HL-60 (cell line): Measurements from ENCODE around the gene ZFP1.

ENCODE experiments used
- DNase-seq, 2 experiments: peaks; one replicate each; pipeline ENCODE4 v3.0.0-alpha.2; 2010 to 2020; ENCODE audit warnings: low read depth in 1 of 2, low spot score in 1 of 2
- H3K27ac ChIP-seq: fragments of 250-450 bp; sonication (Bioruptor Pico); replicated peaks from 2 replicates; pipeline ENCODE4 v1.5.1; 2020; ENCODE audit warnings: mild to moderate bottlenecking, moderate library complexity
- H3K27me3 ChIP-seq: fragments of 250-450 bp; sonication (Bioruptor Pico); 2 replicates; pipeline ENCODE4 v1.5.1; 2021; ENCODE audit warnings: mild to moderate bottlenecking, moderate library complexity; ENCODE audit not compliant: insufficient read depth, poor library complexity, severe bottlenecking
- H3K4me3 ChIP-seq: replicated peaks from 2 replicates; pipeline ENCODE4 v1.5.1; 2011; ENCODE audit warnings: mild to moderate bottlenecking, control low read depth, low read length; ENCODE audit not compliant: insufficient read depth
- GABPA ChIP-seq: IDR thresholded peaks from 2 replicates; pipeline ENCODE4 v1.6.1; 2012; ENCODE audit warnings: low read depth
- POLR2AphosphoS5 ChIP-seq: IDR thresholded peaks from 2 replicates; pipeline ENCODE4 v1.6.1; 2012; ENCODE audit warnings: low read depth
- SPI1 ChIP-seq: IDR thresholded peaks from 2 replicates; pipeline ENCODE4 v1.6.1; 2012; ENCODE audit warnings: low read depth, mild to moderate bottlenecking, borderline replicate concordance
- TF ChIP-seq, protein P1 (sequence below): IDR thresholded peaks from 2 replicates; pipeline ENCODE4 v1.6.1; 2012; ENCODE audit warnings: low read depth; ENCODE audit not compliant: insufficient replicate concordance
- TF ChIP-seq, protein P2 (sequence below): IDR thresholded peaks from one replicate; pipeline ENCODE4 v1.5.1; 2011; ENCODE audit warnings: low read length, control low read depth, inconsistent platforms; ENCODE audit not compliant: insufficient read depth

The ZFP1 gene

DNA sequence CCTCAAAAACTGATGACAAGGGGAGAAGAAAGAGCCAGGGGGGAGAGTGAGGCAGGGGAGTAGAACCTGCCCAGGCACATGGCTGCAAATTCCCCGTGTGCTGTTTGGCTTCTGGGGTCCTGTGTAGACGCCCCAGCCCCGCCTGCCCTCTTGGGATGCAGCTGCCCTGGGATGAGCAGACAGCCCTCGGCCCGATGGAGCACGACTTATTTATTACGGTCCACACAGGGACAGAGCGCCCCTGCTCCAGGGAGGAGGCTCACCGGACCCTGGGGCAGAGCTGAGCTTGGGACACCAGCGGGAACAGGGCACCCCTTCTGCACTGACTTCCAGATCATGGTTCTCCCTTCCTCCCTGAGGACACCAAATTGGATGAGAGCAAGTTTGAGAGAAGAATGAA is 40.8 kb upstream of the ZFP1 start:
- H3K27ac ChIP-seq, result no peak overlapping the region
- TF ChIP-seq, protein P1, sequence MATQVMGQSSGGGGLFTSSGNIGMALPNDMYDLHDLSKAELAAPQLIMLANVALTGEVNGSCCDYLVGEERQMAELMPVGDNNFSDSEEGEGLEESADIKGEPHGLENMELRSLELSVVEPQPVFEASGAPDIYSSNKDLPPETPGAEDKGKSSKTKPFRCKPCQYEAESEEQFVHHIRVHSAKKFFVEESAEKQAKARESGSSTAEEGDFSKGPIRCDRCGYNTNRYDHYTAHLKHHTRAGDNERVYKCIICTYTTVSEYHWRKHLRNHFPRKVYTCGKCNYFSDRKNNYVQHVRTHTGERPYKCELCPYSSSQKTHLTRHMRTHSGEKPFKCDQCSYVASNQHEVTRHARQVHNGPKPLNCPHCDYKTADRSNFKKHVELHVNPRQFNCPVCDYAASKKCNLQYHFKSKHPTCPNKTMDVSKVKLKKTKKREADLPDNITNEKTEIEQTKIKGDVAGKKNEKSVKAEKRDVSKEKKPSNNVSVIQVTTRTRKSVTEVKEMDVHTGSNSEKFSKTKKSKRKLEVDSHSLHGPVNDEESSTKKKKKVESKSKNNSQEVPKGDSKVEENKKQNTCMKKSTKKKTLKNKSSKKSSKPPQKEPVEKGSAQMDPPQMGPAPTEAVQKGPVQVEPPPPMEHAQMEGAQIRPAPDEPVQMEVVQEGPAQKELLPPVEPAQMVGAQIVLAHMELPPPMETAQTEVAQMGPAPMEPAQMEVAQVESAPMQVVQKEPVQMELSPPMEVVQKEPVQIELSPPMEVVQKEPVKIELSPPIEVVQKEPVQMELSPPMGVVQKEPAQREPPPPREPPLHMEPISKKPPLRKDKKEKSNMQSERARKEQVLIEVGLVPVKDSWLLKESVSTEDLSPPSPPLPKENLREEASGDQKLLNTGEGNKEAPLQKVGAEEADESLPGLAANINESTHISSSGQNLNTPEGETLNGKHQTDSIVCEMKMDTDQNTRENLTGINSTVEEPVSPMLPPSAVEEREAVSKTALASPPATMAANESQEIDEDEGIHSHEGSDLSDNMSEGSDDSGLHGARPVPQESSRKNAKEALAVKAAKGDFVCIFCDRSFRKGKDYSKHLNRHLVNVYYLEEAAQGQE, result no peak
- TF ChIP-seq, protein P2, sequence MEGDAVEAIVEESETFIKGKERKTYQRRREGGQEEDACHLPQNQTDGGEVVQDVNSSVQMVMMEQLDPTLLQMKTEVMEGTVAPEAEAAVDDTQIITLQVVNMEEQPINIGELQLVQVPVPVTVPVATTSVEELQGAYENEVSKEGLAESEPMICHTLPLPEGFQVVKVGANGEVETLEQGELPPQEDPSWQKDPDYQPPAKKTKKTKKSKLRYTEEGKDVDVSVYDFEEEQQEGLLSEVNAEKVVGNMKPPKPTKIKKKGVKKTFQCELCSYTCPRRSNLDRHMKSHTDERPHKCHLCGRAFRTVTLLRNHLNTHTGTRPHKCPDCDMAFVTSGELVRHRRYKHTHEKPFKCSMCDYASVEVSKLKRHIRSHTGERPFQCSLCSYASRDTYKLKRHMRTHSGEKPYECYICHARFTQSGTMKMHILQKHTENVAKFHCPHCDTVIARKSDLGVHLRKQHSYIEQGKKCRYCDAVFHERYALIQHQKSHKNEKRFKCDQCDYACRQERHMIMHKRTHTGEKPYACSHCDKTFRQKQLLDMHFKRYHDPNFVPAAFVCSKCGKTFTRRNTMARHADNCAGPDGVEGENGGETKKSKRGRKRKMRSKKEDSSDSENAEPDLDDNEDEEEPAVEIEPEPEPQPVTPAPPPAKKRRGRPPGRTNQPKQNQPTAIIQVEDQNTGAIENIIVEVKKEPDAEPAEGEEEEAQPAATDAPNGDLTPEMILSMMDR, result no peak
- TF ChIP-seq SPI1 (no peak), GABPA (no peak), POLR2AphosphoS5 (no peak)
- no peak for DNase-seq

DNA sequence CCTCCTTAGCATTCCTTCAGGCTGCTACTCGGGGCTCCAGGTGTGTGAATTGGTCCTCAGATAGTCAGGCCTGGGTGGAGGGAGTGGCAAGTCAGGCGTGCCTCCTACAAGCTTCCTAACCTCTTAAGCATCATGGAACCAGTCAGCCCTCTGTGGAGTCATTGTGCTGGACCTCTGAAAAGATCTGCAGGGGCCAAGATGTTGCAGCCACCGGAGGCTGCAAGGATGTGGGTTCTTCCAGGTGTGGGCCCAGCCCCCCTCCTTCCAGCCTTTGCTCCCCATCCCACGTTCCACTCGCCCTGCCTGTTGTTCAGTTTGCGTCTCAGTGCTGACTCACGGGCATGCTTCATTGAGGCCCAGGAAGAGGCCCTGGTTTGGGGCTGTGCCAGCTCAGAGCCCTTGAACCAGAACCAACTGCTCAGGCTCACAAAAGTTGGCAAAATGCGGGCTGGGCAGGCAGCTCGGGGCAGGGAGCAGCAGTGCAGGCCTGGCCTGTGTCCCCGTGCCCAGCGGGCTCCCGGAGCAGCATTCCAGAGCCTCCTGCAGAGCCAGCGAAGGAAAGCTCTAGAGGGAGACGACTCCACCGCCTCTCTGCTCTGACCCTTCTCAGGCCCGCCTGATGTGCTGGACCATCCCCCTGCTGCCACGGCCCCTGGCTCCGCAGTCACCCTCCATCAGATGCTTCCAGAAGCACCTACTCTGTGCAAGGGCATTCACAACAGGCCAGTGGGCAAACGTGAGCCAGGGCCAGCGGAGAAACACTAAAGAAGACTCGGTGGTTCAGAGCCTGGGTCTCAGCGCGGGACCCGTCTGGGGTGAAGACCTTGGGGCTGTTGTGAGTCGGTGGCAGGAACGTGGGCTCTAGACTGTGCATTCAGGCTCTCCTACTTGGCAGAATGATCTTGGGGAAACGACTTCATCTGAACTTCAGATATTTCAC is 39.3 kb upstream of the ZFP1 start:
- peak; percentile 94 for TF ChIP-seq POLR2AphosphoS5
- TF ChIP-seq, protein P2, result no peak
- Histone ChIP-seq H3K27me3 (no peaks in the 10 kb centered on the region), H3K27ac (peak overlapping the region; percentile 89), H3K4me3 (peak overlapping the region; percentile 34)
- DNase-seq, result peak; percentile 88 to 92

More for the DNA sequence above, 40.8 kb upstream of the ZFP1 start:
- no peaks in the 10 kb centered on the region for H3K27me3 ChIP-seq
- no peak overlapping the region for H3K4me3 ChIP-seq

DNA sequence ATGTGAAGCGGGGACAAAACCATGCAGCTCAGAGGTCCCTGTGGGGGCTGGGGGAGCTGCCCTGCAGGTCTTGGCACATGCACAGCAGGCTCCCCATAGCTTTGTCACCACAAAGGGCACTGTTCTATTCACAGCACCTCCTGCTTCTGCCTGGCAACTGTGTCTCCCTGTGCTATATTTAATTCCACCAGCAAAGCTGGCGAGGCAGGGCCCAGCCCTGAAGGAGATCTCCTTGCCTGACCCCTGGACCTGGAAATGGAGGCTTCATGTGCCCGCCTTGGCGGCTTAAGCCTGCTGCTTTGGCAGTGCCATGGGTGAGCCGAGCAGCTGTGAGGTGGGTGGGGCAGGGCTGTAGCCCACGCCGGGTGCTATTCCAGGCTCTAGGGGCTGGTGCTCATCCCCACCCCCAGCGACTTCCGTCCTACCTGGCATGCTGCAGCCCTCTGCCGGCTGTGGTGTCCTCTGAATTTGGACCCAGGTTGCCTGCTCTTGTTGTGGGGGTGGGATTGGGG is 38.5 kb upstream of the ZFP1 start:
- no peaks in the 10 kb centered on the region for H3K27me3 ChIP-seq
- DNase-seq, result peak in 1 of 2 experiments; percentile 56
- H3K4me3 ChIP-seq, result peak overlapping the region; percentile 34
- H3K27ac ChIP-seq, result peak overlapping the region; percentile 89
- TF ChIP-seq GABPA (no peak), SPI1 (no peak), POLR2AphosphoS5 (no peak)
- TF ChIP-seq, protein P1, result no peak
- TF ChIP-seq, protein P2, result no peak
